Ishikawa (cell line): ENCODE data around the gene NDOR1.

Experiments
- CREB1 ChIP-seq: IDR thresholded peaks from 2 replicates; pipeline ENCODE4 v1.6.1; 2012; ENCODE audit warnings: low read depth
- EP300 ChIP-seq: IDR thresholded peaks from 2 replicates; pipeline ENCODE4 v1.6.1; 2012; ENCODE audit warnings: borderline replicate concordance
- RAD21 ChIP-seq: IDR thresholded peaks from 2 replicates; pipeline ENCODE4 v1.6.1; 2012; ENCODE audit warnings: low read depth
- TAF1 ChIP-seq: IDR thresholded peaks from 2 replicates; pipeline ENCODE4 v1.6.1; 2012; ENCODE audit warnings: low read depth, mild to moderate bottlenecking
- ZBTB7A ChIP-seq: IDR thresholded peaks from 2 replicates; pipeline ENCODE4 v1.6.1; 2012; ENCODE audit warnings: low read depth
- TF ChIP-seq, protein P1 (sequence below): IDR thresholded peaks from 2 replicates; pipeline ENCODE4 v1.6.1; 2012
- TF ChIP-seq, protein P2 (sequence below): IDR thresholded peaks from 2 replicates; pipeline ENCODE4 v1.6.1; 2012; ENCODE audit warnings: low read depth, mild to moderate bottlenecking

DNA sequence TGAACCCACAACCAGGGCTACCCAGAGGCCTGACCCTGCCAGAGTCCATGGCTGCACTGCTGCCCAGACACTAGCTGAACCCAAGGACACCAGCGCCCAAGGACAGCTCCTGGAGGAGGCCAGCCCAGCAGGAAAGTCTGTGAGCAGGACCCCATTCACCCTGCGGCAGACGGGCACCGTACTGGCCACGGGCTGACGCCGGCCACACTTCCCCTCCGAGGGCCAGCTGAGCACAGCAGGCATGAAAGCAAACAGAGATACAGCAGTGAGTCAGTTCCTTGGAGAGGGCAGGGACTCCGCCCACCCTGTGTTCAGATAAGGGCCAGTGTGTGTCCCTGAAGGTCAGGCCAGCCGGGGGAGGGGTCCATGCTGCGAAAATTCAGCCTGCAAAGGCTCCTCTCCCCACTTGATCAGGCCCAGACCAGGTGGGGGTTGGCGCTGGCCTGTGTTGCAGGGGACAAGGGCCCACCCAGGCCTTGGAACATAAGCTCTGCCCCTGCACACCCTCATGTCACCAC, 13.3 kb downstream of the NDOR1 start:
- TF ChIP-seq, protein P1, sequence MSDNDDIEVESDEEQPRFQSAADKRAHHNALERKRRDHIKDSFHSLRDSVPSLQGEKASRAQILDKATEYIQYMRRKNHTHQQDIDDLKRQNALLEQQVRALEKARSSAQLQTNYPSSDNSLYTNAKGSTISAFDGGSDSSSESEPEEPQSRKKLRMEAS = no peak
- TF ChIP-seq CREB1 (no peak), EP300 (no peak), ZBTB7A (no peak), RAD21 (no peak), TAF1 (no peak)
- TF ChIP-seq, protein P2, sequence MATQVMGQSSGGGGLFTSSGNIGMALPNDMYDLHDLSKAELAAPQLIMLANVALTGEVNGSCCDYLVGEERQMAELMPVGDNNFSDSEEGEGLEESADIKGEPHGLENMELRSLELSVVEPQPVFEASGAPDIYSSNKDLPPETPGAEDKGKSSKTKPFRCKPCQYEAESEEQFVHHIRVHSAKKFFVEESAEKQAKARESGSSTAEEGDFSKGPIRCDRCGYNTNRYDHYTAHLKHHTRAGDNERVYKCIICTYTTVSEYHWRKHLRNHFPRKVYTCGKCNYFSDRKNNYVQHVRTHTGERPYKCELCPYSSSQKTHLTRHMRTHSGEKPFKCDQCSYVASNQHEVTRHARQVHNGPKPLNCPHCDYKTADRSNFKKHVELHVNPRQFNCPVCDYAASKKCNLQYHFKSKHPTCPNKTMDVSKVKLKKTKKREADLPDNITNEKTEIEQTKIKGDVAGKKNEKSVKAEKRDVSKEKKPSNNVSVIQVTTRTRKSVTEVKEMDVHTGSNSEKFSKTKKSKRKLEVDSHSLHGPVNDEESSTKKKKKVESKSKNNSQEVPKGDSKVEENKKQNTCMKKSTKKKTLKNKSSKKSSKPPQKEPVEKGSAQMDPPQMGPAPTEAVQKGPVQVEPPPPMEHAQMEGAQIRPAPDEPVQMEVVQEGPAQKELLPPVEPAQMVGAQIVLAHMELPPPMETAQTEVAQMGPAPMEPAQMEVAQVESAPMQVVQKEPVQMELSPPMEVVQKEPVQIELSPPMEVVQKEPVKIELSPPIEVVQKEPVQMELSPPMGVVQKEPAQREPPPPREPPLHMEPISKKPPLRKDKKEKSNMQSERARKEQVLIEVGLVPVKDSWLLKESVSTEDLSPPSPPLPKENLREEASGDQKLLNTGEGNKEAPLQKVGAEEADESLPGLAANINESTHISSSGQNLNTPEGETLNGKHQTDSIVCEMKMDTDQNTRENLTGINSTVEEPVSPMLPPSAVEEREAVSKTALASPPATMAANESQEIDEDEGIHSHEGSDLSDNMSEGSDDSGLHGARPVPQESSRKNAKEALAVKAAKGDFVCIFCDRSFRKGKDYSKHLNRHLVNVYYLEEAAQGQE = no peak
